Measurements from ENCODE around the gene SLC45A1. TPM values are rescaled to one million over a fixed set of nuclear protein-coding genes. Genes with fewer than 3 reads are reported as not detected.
"Not testable (repeated sequence)": the region's sequence is repeated elsewhere in the genome, so short reads cannot be mapped to it uniquely, and the experiment has no call there.

The SLC45A1 gene
- total RNA-seq, 4 donors from 2014 or later, result 0.84 to 4.1 (median 2.7) TPM

GRCh38 chr1:8377271-8377981 lies 59.5 kb downstream of the SLC45A1 start:
- DNase-seq (ENCODE audit: low spot score), result no peak
- no peak for TF ChIP-seq CTCF (IDR thresholded peaks at IDR 0.05)

GRCh38 chr1:8378178-8378577 lies 60.3 kb downstream of the SLC45A1 start:
- ATAC-seq (ENCODE audit: low FRiP score), result no peak
- TF ChIP-seq CTCF (IDR thresholded peaks at IDR 0.05), result no peak
- DNase-seq (ENCODE audit: low spot score), result no peak

More at GRCh38 chr1:8377271-8377981, 59.5 kb downstream of the SLC45A1 start:
- ATAC-seq (ENCODE audit: low FRiP score), result no peak

DNA sequence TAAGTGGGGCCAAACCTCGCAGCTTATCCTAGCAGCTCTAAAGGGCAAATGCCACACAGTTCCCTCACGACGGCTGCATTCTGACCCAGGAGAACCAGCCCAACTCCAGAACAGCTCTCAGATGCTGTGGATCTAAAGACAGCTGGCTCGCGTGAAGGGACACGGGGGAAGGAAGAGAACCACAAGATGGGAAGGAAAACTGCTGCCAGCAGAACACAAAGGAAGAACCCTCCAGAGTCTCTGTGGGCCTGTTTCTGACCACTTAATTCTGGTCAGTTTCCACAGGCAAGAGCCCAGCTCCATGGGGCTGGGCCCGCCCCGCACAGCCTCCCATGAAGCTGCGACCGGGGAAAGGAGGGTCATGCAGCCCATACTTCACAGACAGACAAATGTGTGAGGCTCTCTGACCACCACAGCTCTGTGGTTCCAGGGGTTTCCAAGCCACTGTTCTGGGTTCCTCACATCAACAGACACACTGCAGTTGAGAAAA lies 61.1 kb downstream of the SLC45A1 start:
- no peak for DNase-seq (ENCODE audit: low spot score)
- TF ChIP-seq CTCF (IDR thresholded peaks at IDR 0.05), result no peak
- ATAC-seq (ENCODE audit: low FRiP score), result no peak

- ATAC-seq (ENCODE audit: low FRiP score), result no peak
- no peak for DNase-seq (ENCODE audit: low spot score)
- no peak for TF ChIP-seq CTCF (IDR thresholded peaks at IDR 0.05)
These were observed 61.7 kb downstream of the SLC45A1 start for GRCh38 chr1:8379513-8380186.

DNA sequence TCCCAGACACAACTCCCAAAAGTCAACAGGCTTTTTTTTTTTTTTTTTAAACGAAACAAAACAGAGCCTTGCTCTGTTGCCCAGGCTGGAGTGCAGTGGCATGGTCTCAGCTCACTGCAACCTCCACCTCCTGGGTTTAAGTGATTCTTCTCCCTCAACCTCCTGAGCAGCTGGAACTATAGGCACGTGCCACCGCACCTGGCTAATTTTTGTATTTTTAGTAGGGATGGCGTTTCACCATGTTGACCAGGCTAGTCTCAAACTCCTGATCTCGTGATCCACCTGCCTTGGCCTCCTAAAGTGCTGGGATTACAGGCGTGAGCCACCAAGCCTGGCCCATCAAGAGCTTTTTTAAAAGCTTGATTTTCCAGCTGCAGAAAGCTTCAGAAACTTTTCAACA lies 62.4 kb downstream of the SLC45A1 start:
- not testable (repeated sequence) for DNase-seq (ENCODE audit: low spot score); ATAC-seq (ENCODE audit: low FRiP score)

GRCh38 chr1:8381618-8382017 lies 63.7 kb downstream of the SLC45A1 start:
- ATAC-seq (ENCODE audit: low FRiP score) (no peak), DNase-seq (ENCODE audit: low spot score) (no peak)
- TF ChIP-seq CTCF (IDR thresholded peaks at IDR 0.05), result no peak

DNA sequence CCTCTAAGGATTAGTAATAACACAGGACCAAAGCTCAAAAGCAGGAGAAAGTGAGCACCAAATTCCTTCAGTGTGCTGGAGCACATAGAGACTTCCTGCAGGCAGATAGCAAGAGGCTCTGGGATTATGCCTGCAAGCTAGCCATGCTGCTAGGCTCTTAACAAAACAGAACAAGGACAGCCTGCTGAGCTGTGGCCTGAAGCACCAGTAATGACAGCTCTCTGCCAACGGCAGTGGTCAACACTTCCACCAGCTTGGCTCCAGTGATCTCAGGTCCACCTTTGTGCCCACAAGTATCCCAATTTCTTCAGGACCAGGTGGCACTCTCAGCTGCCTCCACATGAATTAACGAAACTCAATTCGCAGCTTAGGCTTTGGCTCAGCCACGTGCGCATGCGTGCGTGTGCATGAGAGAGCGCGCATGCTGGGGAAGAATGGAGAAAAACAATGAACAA lies 64.2 kb downstream of the SLC45A1 start:
- TF ChIP-seq CTCF (IDR thresholded peaks at IDR 0.05), result no peak
- ATAC-seq (ENCODE audit: low FRiP score) (no peak), DNase-seq (ENCODE audit: low spot score) (no peak)
